Brain microvascular endothelial cell (primary cell): ENCODE data around the gene AP2A1.

Experiments used
- DNase-seq: peaks from one replicate; pipeline ENCODE4 v3.0.0-alpha.2; 2020
- H3K27ac ChIP-seq: fragments of 250-450 bp; sonication (Bioruptor Pico); 2 replicates; pipeline ENCODE4 v1.5.1; 2020; ENCODE audit warnings: mild to moderate bottlenecking, moderate library complexity
- H3K27me3 ChIP-seq: fragments of 250-450 bp; sonication (Bioruptor Pico); replicated peaks from 2 replicates; pipeline ENCODE4 v1.5.1; 2020; ENCODE audit warnings: mild to moderate bottlenecking
- H3K36me3 ChIP-seq: fragments of 250-450 bp; sonication (Bioruptor Pico); replicated peaks from 2 replicates; pipeline ENCODE4 v1.5.1; 2020; ENCODE audit warnings: mild to moderate bottlenecking
- H3K4me3 ChIP-seq: 2 replicates; pipeline ENCODE4 v1.5.1; 2011; ENCODE audit warnings: low read depth, mild to moderate bottlenecking, control low read depth, low read length, moderate library complexity
- in situ Hi-C: cut with HindIII; loops from 2 replicates; pipeline ENCODE4 v1.10.0; 2017; ENCODE audit warnings: low sequenced_read_pairs, low pct_ligation_motif_present
- TF ChIP-seq, protein P1 (sequence below): IDR thresholded peaks from 2 replicates; pipeline ENCODE4 v1.5.1; 2011; ENCODE audit warnings: low read depth, mild to moderate bottlenecking, moderate library complexity, low read length, control low read depth, inconsistent platforms; ENCODE audit errors: missing control alignments

The AP2A1 gene

GRCh38 chr19:49767381-49767780 lies 580 bp downstream of the AP2A1 start:
- TF ChIP-seq, protein P1, sequence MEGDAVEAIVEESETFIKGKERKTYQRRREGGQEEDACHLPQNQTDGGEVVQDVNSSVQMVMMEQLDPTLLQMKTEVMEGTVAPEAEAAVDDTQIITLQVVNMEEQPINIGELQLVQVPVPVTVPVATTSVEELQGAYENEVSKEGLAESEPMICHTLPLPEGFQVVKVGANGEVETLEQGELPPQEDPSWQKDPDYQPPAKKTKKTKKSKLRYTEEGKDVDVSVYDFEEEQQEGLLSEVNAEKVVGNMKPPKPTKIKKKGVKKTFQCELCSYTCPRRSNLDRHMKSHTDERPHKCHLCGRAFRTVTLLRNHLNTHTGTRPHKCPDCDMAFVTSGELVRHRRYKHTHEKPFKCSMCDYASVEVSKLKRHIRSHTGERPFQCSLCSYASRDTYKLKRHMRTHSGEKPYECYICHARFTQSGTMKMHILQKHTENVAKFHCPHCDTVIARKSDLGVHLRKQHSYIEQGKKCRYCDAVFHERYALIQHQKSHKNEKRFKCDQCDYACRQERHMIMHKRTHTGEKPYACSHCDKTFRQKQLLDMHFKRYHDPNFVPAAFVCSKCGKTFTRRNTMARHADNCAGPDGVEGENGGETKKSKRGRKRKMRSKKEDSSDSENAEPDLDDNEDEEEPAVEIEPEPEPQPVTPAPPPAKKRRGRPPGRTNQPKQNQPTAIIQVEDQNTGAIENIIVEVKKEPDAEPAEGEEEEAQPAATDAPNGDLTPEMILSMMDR: no peak
- no peaks in the 10 kb centered on the region for H3K27me3 ChIP-seq
- in situ Hi-C loops: no loop called here
- DNase-seq: no peak
- H3K36me3 ChIP-seq: peaks cover 3% of the 10 kb centered on the region
- H3K4me3 ChIP-seq: peak overlapping the region; percentile 90
- H3K27ac ChIP-seq: peak overlapping the region; percentile 51

- Histone ChIP-seq H3K27me3 (no peaks in the 10 kb centered on the region), H3K4me3 (peak overlapping the region; percentile 90), H3K36me3 (peaks cover 3% of the 10 kb centered on the region), H3K27ac (no peak overlapping the region)
- TF ChIP-seq, protein P1: no peak
- no peak for DNase-seq
- in situ Hi-C loops: no loop called here
These were observed 1.3 kb downstream of the AP2A1 start for GRCh38 chr19:49767967-49768581.

- DNase-seq: no peak
- in situ Hi-C loops: no loop called here
- no peak overlapping the region for H3K4me3 ChIP-seq
- H3K27me3 ChIP-seq: no peaks in the 10 kb centered on the region
- TF ChIP-seq, protein P1: no peak
- H3K36me3 ChIP-seq: peaks cover 3% of the 10 kb centered on the region
- H3K27ac ChIP-seq: no peak overlapping the region
These were observed 3.7 kb downstream of the AP2A1 start for GRCh38 chr19:49770529-49770928.

DNA sequence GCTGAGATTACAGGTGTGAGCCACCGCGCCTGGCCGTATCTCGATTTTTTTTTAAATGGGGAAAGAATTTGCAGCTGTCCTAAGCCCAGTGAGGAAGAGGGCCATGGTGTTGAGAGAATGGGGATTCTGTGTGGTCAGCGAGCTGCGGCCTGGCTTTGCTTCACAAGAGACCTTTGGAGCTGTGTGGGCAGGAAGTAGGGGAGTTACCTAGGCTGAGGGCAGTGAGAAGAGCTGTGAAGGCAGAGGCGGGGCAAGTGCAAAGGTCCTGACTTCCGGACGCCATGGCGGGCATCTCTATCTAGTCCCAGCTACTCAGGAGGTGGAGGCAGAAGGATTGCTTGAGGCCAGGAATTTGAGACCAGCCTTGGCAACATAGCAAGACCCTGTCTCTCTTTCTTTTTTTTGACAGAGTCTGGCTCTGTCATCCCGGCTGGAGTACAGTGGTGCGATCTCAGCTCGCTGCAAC lies 4.9 kb downstream of the AP2A1 start:
- Histone ChIP-seq H3K27me3 (no peaks in the 10 kb centered on the region), H3K36me3 (peaks cover 9% of the 10 kb centered on the region), H3K27ac (no peak overlapping the region), H3K4me3 (no peak overlapping the region)
- TF ChIP-seq, protein P1: no peak
- in situ Hi-C loops: no loop called here
- no peak for DNase-seq

DNA sequence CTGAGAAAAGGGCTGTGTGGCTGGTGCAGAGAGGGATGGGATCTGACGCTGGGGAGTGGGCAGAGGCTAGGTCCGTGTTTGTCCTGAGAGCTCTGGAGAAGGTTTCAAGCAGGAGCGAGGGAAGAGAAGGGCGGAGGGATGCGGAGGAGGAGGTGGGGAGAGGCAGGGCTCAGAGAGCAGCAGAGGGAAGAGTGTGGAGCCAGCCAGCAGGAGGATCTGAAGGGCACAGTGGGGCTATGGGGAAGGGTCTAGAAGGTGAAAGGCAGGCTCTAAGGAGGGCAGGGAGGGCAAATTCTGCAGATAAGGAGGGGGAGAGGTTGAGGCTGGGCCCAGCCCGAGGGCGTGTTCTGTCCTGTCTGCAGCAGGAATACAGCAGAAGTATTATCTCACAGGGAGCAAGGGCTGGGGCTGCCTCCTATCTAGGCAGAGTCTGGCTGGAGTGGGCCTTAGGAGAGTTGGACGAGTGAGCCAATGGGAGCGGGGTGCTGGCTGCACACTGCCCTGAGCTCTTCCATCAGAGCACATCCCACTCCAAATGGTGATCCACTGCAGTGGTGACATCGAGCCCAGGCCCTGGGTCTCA lies 6.1 kb downstream of the AP2A1 start:
- DNase-seq: no peak
- Histone ChIP-seq H3K27me3 (no peaks in the 10 kb centered on the region), H3K27ac (no peak overlapping the region), H3K36me3 (peaks cover 9% of the 10 kb centered on the region), H3K4me3 (no peak overlapping the region)
- in situ Hi-C loops: no loop called here
- TF ChIP-seq, protein P1: no peak
